Endothelial cell of umbilical vein (primary cell): ENCODE results near the gene PSMB2.

ENCODE experiments used
- CTCF ChIP-seq, 2 donors: IDR thresholded peaks; 1 replicate in 1 of 2; 2 replicates in 1 of 2; pipeline ENCODE4 v1.5.1; 2011; ENCODE audit warnings: low read length in 2 of 2, mild to moderate bottlenecking in 2 of 2, moderate library complexity in 2 of 2, control low read depth in 1 of 2, inconsistent platforms in 1 of 2, low read depth in 1 of 2; ENCODE audit not compliant: insufficient read depth in 1 of 2; ENCODE audit errors: extremely low read depth in 1 of 2
- EZH2 ChIP-seq: IDR thresholded peaks from 2 replicates; pipeline ENCODE4 v1.6.1; 2012; ENCODE audit warnings: borderline replicate concordance, low read depth, mild to moderate bottlenecking, moderate library complexity, low read length, inconsistent platforms; ENCODE audit not compliant: severe bottlenecking
- JUN ChIP-seq: IDR thresholded peaks from 2 replicates; pipeline ENCODE4 v1.6.1; 2011; ENCODE audit warnings: borderline replicate concordance, low read depth; ENCODE audit not compliant: insufficient read length, insufficient read depth
- POLR2A ChIP-seq: IDR thresholded peaks from 2 replicates; pipeline ENCODE4 v1.6.1; 2012; ENCODE audit warnings: low read depth, mild to moderate bottlenecking, control low read depth, low read length

DNA sequence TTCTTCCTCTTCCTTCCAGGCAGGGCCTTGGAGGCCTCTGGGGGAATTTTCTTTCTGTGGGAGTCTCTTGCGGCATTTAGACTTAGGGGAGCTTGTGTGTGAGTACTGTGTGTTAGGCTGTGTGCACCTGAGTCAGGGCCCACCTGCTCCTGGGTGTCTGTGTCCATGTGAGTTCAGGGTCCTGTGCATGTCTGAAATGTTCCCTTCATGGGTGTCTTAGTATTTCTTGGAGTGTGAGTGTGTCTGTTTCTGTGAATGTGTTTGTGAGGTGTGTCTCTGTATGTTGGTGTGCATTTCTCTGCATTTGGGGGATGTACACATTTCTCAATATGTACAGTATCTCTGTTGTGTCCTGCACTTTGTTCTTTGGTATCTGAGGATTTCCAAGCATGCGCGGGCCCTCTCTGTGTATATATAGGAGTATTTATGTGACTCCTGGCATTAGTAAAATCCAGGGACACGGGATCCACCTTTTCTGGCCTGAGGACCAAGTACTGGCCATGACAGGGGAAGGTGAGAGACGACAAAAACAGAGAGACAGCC is 65.8 kb downstream of the PSMB2 start:
- no peak for TF ChIP-seq EZH2
- TF ChIP-seq POLR2A = no peak
- TF ChIP-seq JUN = no peak
- TF ChIP-seq CTCF (IDR thresholded peaks at IDR 0.05; ENCODE audit: extremely low read depth in 1 of 2, insufficient read depth in 1 of 2, low read depth in 1 of 2, low read length in 2 of 2) = no peak
